HG03025 (cell line): ENCODE measurements around the gene SATB2.

Experiments
- ATAC-seq: cut with Tn5 transposase; IDR thresholded peaks from one replicate; pipeline ENCODE4 v1.9.1; 2021; ENCODE audit warnings: mild to moderate bottlenecking, moderate library complexity; ENCODE audit not compliant: unreplicated experiment, low FRiP score

Gene SATB2

GRCh38 chr2:199409759-199410529 lies 47.8 kb downstream of the SATB2 start:
- ATAC-seq = no peak

DNA sequence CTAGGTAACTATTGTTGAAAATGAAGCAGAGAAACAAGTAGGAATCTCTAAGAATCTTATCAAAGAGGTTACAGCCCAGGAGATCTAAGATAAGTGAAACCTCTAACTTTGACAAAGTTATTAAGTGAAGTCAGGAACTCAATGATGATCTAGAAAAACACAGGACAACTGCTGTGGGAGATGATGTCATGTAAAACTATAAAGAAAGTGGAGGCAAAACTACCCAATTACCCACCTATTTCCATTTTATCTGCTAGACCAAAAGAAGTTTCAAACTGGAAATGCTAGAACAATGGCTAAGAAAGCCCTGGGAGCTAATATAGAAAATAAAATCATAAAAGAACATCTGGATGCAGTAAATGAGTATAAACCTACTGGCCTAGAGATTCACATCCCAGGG lies 50.3 kb downstream of the SATB2 start:
- ATAC-seq = no peak

- ATAC-seq = no peak
Observed at GRCh38 chr2:199405241-199405640, 52.5 kb downstream of the SATB2 start.

DNA sequence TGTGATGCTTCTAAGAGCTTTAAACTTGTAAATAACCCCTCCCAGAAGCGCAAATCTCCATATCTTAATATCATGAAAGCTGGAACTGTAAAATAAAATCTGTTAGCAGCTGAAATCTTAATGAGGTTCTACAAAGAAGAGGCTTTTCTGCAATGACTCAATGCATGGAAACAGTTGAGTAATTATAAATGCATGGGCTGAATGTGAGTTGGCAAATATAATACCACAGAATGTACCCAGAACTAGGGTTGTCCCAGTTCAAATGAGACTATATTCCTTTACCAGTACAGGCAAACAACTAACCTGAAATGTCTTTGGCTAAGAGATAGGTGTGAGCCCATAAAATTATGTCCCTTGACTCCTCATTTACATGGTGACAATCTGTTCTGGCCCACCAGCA lies 52.9 kb downstream of the SATB2 start:
- ATAC-seq = no peak

DNA sequence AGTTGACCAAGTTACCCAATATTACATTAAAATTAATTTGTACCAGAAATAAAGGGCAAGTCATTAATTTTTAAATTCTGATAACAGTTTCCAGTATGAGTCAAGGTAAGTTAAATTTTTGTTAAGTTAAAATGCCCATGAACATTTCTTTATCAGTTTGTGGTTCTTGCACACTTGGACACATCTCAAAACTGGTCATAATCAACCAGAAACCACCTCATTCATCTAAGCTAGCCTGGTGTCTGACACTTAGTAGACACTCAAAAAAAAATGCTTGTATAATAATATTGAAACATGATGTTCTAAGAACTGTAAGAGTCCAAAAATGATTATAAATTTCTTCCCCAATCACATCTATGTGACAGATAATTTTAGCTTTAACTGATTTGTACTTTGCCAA lies 62.4 kb downstream of the SATB2 start:
- ATAC-seq = no peak

- no peak for ATAC-seq
Observed at GRCh38 chr2:199392363-199392762, 65.4 kb downstream of the SATB2 start.

DNA sequence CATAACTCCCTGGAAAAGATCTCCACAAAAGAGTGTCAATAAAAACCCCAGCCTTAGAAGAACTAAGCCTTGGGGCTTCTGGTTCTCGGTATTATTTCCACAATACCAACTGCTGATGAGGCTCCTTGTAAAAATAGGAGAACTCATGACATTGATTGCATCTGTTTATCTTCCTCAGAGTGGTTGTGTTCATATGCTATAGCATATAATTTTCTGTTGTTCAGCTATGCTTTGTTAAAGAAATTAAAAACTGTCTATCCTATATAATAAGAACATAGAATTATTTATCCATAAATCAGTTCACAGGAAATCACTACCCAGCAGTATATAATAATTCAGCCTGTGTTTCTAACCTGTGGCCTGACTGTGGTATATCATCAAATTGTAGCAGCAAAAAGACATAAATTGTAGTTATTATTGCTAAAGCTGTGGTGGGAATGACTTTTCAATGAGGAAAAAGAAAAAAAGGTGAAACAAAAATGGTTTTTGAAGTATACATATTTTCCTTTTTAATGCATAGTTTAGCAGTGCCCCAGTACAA lies 68.9 kb downstream of the SATB2 start:
- no peak for ATAC-seq

DNA sequence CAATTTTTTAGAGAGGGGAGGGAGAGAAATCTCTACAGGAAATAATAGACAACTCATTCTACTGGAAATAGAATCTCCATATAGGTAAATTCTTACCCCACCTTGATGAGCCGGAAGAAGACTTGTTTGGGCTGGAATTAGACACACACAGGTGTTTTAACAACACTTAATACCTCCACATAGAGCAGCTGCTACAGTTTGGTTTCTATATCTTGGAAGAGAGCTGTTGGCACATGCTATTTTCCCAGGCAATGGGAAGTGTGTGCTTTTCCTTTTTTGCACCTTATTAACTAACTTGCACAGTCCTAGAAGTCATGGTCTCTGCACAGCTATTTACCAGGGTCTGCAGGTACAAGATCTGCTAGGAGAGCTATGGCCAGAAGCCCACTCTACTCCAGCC lies 73.7 kb downstream of the SATB2 start:
- ATAC-seq = no peak

DNA sequence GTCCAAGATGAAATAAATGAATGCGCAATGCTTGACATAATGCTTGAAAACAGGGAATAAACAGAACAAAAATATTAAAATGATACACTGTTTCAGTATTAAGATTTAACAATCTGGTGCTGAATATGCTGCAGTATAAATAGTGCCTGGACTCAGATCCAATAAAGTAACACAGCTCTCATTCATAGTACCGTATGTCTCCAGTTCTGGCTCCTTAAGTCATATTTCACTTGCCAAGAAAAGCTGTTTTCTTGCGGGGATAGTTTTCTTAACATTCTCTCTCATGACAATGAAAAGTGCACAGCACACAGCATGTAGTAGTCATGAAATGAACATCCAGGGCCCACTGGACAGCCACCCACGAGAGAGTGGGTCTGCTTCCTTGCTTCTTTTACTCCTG lies 74.7 kb downstream of the SATB2 start:
- no peak for ATAC-seq

DNA sequence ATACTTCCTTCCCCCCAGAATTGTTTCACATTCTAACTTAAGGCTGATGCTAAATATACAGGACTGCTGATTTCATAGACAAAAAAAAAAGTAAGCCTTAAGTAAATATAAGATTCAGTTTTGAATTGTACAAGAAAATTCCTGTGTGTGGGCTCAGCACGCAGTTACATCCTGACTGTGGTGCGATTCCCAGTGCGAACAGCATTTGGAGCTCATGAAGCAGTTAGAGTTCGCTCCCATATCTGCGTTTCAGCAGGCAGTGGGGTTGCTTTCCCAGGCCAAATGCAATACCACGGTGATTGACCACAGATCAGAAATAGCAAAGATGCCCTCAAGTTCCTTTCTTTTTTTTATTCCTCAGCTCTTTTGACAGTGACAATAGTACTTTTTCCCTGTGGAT lies 75.6 kb downstream of the SATB2 start:
- ATAC-seq = no peak

DNA sequence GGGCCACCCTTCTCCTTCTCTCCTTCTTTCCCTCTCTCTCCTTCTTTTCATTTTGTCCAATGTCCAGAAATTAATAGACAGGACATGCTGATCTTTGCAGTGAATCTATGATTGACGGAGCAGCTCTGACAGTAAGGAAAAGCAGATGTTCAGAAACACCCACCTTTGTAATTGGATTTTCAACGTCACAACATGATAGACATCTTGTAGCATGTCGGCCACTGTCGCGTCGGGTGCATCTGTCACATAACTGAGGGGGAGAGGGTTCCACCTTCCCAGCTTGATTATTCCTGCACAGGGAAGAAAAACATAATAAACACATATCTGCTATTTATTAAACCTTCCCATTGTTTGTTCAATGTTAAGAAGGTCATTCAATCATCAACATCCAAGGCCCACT lies 76.2 kb downstream of the SATB2 start:
- ATAC-seq = no peak

DNA sequence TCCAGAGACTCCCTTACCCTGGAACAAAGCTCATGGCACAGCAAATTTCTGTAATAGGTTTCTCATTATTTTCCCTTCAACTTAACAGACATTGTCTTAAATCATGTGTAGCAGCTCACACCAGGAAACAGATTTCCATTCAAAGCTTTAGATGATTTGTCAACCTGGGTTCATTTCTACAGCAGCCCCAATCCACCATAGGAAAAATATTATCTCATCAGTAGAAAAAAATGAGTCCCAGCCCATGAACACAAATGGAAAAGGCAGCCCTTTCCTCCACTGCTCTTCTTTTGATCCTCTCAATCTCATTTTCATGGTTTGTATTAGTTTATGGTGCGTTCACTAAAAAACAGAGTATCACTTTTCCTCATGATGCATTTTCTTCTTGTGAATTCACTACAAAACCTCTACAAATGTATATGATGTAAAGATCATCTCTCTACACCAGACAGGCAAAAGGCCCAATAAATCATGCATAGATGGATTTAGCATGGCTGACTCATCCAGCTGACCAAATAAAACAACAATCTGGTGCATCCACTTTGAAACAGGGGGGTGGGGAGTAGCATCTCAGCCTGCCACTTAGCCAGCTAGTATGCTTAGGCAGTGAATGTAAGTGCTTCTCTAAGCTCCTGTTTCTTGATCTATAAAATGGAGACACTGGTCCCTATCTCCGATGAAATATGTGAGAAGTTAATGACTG lies 78.6 kb downstream of the SATB2 start:
- ATAC-seq = no peak

GRCh38 chr2:199370150-199370780 lies 87.5 kb downstream of the SATB2 start:
- ATAC-seq = no peak

DNA sequence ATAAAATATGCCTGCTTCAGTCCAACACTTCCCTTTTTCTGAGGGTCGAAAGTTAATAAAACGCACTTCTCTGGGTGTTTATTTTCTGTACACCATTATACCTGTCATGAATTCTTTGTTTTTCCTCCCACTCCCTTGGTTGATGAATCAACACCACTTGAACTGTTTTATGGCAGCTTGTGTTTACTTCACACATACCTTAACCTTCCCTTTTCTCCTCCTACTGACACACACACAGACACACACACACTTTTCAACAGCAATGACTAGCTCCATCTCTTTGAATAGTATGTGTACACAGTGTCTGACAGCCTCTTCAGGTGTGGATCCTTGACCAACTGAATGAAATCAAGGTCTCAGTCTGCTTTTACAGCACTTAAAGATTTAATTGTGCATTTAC lies 91.3 kb downstream of the SATB2 start:
- no peak for ATAC-seq

GRCh38 chr2:199364153-199364552 lies 93.6 kb downstream of the SATB2 start:
- ATAC-seq = no peak

DNA sequence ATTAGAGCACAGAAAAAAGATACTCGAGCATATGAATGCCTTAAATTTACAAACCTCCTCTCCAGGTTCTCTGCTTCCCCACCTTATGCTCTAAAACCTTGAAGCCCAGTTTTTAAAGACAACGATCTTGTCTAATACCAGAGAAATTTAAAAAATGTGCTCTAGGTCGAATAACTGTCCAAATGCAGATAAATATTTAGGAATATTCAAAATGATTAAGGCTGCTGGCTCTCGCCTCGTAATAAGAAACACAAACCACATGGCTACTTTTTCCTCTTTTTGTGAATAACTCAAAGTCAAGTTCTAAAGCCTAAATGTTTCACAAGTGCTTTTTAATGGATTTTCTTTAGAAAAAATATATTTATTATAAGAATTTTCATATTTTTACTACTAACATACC lies 101.3 kb downstream of the SATB2 start:
- no peak for ATAC-seq

GRCh38 chr2:199348871-199349270 lies 108.9 kb downstream of the SATB2 start:
- ATAC-seq = no peak

DNA sequence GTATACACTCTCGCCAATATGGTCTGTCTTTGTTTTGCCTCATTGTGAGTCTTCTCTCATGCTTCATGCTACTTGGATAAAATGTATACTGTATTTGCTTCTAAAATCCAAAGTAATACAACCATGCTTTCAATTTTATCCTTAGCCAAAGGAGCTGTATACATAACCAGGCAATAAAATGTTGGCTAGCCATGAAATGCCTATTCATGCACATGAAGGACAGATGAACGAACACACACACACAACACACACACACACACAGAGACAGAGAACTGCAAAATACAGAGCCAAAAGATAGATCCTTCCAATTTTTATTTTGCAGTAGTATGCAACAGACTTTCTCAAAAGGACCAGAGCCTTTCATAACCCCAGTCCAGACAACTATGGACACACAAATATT lies 113.7 kb downstream of the SATB2 start:
- no peak for ATAC-seq

DNA sequence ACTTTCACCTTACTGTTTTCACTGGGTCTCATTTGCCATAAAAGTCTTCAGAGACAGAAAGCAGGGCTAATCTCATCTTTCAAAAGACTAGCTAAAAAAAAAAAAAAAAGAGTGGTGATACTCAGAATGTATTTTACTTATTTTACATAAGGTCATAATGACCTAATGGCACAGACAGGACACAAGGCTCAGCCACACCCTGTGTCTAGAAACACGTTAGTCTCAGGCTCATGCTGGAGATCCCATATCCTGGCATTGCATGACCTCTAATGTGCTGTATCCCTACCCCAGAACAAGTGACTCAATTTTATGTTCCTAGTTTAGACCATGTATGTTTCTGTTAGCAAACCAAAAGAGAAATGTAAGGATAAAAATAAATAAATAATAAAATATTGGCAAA lies 115.4 kb downstream of the SATB2 start:
- no peak for ATAC-seq

DNA sequence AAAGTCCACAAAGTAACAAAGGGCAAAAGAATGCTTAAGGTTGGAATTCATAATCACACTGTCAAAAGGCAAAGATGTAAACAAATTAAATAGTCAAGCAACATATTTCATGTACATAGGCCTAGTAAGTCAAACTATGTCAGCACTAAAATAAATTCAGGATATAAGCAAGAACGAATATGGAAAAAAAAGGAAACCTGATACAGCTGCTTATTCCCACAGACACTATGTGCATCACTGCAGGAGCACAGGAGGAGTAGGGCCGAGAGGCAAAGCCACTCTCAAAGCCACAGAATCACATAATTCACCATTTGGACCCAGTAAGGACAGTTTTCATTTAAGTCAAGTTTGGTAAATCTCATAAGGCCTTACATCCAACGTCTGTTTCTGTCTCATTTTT lies 116.6 kb downstream of the SATB2 start:
- no peak for ATAC-seq

DNA sequence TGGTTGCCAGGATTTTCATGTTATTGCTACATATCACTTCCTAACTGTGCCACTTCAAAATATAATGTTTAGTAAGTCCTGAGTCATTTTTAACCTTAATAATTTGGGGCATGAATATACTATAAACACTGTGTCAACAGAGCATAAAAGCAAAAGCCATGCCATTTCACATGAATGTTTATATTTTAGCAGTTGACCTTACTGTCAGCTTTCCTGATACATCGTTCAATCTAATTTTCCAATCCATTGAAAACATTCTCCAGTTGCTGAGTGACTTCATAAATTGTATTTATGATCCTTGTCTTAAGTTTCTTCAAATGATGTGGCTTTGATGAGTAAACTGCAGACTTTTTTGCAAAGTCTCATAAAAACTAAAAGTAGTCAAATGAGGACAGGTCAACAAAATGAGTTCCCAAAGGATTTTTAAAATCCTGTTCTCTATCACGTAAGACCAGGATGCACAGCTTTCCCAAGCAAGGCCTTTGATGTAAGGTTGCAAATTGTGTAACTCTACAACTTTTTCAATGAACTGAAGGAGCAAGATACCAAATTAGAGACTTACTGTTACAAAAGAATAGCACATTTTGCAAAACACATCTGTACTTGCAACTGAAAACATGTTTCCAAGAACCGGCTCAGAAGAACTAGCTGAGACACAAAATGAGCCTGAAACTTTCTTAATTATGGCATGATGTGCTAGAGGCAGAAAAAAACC lies 117.7 kb downstream of the SATB2 start:
- no peak for ATAC-seq
